Stimulated activated naive CD4-positive, alpha-beta T cell treated with Interleukin-2 at 50 U/mL for 16 hours (primary cell): ENCODE data around the gene MRPL51.
"Not testable (repeated sequence)": the region's sequence is repeated elsewhere in the genome, so short reads cannot be mapped to it uniquely, and the experiment has no call there.

Experiments
- DNase-seq: peaks from one replicate; lab custom pipeline; 2025; lab: John Stamatoyannopoulos, UW

MRPL51 gene

GRCh38 chr12:6532051-6532926 is 39.2 kb upstream of the MRPL51 start:
- DNase-seq = peak; percentile 88

- no peak for DNase-seq
Measured at GRCh38 chr12:6530576-6531260, 37.7 kb upstream of the MRPL51 start.

- no peak for DNase-seq
Measured at GRCh38 chr12:6529291-6529737, 36.3 kb upstream of the MRPL51 start.

- DNase-seq = no peak
Measured at GRCh38 chr12:6528539-6529235, 35.6 kb upstream of the MRPL51 start.

DNA sequence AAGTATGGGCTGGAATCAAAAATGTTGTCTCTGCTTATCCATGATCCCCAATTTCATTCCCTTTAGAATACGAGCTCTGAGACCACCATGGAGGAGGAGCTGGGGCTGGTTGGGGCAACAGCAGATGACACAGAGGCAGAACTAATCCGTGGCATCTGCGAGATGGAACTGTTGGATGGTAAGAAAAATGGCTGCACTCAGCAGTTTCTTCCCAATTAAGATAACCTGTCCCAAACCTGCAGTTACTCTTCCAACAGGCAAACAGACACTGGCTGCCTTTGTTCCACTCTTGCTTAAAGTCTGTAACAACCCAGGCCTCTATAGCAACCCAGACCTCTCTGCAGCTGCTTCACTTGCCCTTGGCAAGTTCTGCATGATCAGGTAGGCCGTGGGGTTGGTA is 34.6 kb upstream of the MRPL51 start:
- DNase-seq = no peak

- no peak for DNase-seq
Measured at GRCh38 chr12:6526766-6527525, 33.9 kb upstream of the MRPL51 start.

GRCh38 chr12:6526201-6526600 is 33.1 kb upstream of the MRPL51 start:
- no peak for DNase-seq

GRCh38 chr12:6524648-6525047 is 31.6 kb upstream of the MRPL51 start:
- no peak for DNase-seq

DNA sequence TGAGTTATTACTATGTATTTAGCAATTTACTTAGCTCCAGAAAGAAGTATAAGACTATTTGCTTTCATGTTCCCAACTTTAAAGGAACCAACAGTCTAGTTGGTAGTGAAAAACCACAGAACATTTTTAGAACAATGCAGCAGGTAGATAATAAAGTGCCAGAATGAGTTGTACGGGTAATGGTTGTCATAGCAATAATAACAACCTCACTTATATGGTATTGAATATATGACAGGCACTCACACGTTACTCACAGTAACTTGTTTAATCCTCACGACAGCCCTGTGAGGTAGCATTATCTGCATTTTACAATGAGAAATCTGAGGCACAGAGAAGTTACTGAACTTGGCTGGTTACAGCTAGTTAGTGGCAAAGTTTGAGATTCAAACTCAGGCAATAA is 30.6 kb upstream of the MRPL51 start:
- DNase-seq = no peak

GRCh38 chr12:6522193-6522592 is 29.1 kb upstream of the MRPL51 start:
- DNase-seq = no peak

DNA sequence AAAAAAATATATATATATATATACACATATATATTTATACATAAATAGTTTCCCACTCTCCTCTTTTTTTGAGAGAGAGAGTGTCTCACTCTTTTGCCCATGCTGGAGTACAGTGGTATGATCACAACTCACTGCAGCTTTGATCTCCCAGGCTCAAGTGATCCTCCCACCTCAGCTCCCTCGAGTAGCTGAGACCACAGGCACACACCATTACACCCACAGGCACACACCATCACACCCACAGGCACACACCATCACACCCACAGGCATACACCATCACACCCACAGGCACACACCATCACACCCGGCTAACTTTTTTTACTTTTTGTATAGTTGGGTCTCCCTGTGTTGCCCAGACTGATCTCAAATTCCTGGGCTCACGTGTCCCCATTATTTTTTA is 27.1 kb upstream of the MRPL51 start:
- no peak for DNase-seq

DNA sequence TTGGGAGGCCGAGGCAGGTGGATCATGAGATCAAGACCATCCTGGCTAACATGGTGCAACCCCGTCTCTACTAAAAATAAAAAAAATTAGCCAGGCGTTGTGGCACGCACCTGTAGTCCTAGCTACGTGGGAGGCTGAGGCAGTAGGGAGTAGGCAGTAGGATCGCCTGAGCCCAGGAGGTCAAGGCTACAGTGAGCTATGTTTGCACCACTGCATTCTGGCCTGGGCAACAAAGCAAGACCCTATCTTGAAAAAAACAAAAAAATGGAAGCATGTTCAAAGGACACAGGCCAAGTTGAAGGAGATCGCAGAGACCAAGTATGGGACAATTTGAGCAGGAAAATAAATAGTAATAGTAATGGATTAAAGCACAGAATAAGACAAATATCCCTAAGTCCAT is 15.0 kb upstream of the MRPL51 start:
- no peak for DNase-seq

GRCh38 chr12:6507102-6507998 is 14.3 kb upstream of the MRPL51 start:
- DNase-seq = no peak

GRCh38 chr12:6500466-6500865 is 7.4 kb upstream of the MRPL51 start:
- DNase-seq = no peak

DNA sequence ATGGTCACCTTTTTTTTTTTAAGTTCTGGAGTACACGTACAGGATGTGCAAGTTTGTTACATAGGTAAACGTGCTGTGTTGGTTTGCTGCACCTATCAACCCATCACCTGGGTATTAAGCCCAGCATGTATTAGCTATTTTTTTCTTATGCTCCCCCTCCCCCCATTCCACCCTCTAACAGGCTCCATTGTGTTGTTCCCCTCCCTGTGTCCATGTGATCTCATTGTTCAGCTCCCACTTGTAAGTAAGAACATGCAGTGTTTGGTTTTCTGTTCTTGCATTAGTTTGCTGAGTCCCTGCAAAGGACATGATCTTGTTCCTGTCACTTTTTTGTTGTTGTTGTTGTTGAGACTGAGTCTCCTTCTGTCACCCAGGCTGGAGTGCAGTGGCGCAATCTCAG is 4.2 kb upstream of the MRPL51 start:
- not testable (repeated sequence) for DNase-seq

GRCh38 chr12:6494968-6495367 is 1.9 kb upstream of the MRPL51 start:
- no peak for DNase-seq

DNA sequence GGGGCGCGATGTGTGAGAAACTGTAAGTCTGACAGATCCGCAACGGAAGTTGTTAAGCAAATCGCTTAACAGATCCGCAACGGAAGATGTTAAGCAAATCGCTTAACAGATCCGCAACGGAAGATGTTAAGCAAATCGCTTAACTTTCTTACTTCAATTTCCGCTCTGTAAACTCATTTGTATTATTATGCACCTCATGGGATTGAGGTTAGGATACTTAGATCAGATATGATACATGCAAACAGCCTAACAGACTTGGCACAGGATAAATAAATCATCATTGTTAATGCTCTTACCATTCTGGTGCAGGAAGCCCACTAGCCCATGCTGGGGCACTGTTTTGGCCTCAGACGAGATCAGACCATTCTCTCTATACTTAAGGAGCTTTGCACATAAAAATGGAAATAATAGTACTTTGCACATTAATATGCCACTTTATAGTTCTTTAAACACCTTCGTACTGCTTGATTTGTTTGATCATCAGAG is 1.2 kb upstream of the MRPL51 start:
- no peak for DNase-seq

- peak; percentile 94 for DNase-seq
Measured at GRCh38 chr12:6493497-6494257, 615 bp upstream of the MRPL51 start, which contains the start of gene NCAPD2. TSS of gene NCAPD2 (plus strand) at chr12:6494102. CDS start at chr12:6495099, 997 bp downstream.

GRCh38 chr12:6490673-6491072 is 2.4 kb downstream of the MRPL51 start:
- DNase-seq = not testable (repeated sequence)

DNA sequence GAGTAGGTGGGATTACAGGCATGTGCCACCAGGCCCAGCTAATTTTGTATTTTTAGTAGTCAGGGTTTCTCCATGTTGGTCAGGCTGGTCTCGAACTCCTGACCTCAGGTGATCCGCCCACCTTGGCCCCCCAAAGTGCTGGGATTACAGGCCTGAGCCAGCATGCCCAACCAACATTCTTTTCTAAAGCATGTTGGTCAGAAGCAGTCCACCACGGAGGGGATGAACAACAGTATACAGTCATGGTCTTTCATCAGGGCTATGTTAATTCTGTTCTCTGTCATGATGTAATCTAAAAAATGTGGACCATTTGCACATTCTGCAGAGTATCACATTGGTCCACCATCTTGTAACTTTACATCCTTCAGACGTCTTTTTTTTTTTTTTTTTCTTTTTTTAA is 3.6 kb downstream of the MRPL51 start:
- DNase-seq = no peak
